T-helper 2 cell (primary cell): ENCODE measurements around the gene KLF3.

Experiments
- DNase-seq, 5 experiments: peaks; one replicate each; pipeline versions ENCODE4 v3.0.0 to v3.0.0-alpha.2; 2012 to 2022

Gene KLF3

DNA sequence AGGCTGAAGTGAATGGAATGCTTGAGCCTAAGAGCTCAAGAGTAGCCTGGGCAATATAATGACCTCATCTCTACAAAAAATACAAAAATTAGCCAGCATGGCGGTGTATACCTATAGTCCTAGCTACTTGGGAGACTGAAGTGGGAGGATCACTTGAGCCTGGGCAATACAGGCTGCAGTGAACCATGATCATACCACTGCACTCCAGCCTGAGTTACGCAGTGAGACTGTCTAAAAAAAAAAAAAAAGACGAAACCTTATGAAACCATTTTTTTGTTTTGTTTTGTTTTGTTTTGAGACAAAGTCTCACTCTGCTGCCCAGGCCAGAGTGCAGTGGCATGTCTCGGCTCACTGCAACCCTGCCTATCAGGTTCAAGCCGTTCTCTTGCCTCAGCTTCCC, 81.9 kb downstream of the KLF3 start:
- DNase-seq: no peak

- no peak for DNase-seq
Observed at GRCh38 chr4:38747629-38748028, 83.6 kb downstream of the KLF3 start.

DNA sequence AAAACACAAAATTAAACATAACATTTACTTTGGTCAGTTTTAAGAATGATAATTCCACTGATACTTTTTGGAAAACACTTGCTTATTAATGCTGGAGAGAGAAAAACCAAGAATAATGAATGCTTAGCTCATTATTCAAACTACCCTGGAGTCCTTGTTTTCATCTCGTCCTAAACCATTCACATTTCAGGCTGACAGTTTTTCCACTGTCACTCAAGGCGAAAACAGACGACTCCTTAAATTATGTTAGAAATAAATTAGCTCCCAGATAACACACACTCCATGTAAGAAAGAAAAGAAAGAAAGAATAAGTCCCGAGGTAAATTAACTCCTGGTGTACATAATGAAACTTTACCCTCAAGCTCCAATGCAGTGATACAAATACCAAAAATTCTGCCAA, 85.3 kb downstream of the KLF3 start:
- DNase-seq: no peak
